Measurements from ENCODE around the gene RGS10.

The RGS10 gene

GRCh38 chr10:119575991-119576390 lies 33.5 kb upstream of the RGS10 start:
- Histone ChIP-seq H3K27ac (ENCODE audit: low read depth, low read length) (no peak overlapping the region), H3K79me2 (ENCODE audit: insufficient read depth, low read length) (no peaks in the 10 kb centered on the region), H3K9me3 (ENCODE audit: insufficient read depth, low read length) (no peaks in the 10 kb centered on the region), H4K20me1 (ENCODE audit: low read depth, low read length) (peaks cover 10% of the 10 kb centered on the region), H3K27me3 (ENCODE audit: low read length) (no peaks in the 10 kb centered on the region), H2AFZ (ENCODE audit: low read depth, low read length, severe bottlenecking) (no peak overlapping the region), H3K4me2 (ENCODE audit: low read depth, low read length, poor library complexity, severe bottlenecking) (no peak overlapping the region), H3K4me3 (ENCODE audit: insufficient read depth, low read length, poor library complexity, severe bottlenecking) (no peak overlapping the region), H3F3A (ENCODE audit: insufficient read depth) (peaks cover 31% of the 10 kb centered on the region), H3K36me3 (ENCODE audit: low read length) (peaks cover 73% of the 10 kb centered on the region), H3K9ac (ENCODE audit: low read length) (no peak overlapping the region), H3K9me2 (replicated peaks; ENCODE audit: insufficient read depth, low read length) (no peaks in the 10 kb centered on the region)
- TF ChIP-seq CTCF (IDR thresholded peaks at IDR 0.05; ENCODE audit: insufficient read depth, low read length, poor library complexity, severe bottlenecking) (no peak), EZH2phosphoT487 (conservative IDR thresholded peaks at IDR 0.05; ENCODE audit: low read length) (no peak)

GRCh38 chr10:119575506-119575905 lies 33.0 kb upstream of the RGS10 start:
- Histone ChIP-seq H3K4me2 (ENCODE audit: low read depth, low read length, poor library complexity, severe bottlenecking) (no peak overlapping the region), H3K9me2 (replicated peaks; ENCODE audit: insufficient read depth, low read length) (no peaks in the 10 kb centered on the region), H3K27ac (ENCODE audit: low read depth, low read length) (no peak overlapping the region), H2AFZ (ENCODE audit: low read depth, low read length, severe bottlenecking) (no peak overlapping the region), H3F3A (ENCODE audit: insufficient read depth) (peaks cover 29% of the 10 kb centered on the region; the same call in 1 of the 2 replicates), H3K79me2 (ENCODE audit: insufficient read depth, low read length) (no peaks in the 10 kb centered on the region), H3K36me3 (ENCODE audit: low read length) (peaks cover 69% of the 10 kb centered on the region), H3K9me3 (ENCODE audit: insufficient read depth, low read length) (no peaks in the 10 kb centered on the region), H4K20me1 (ENCODE audit: low read depth, low read length) (peaks cover 6% of the 10 kb centered on the region), H3K9ac (ENCODE audit: low read length) (no peak overlapping the region), H3K27me3 (ENCODE audit: low read length) (no peaks in the 10 kb centered on the region), H3K4me3 (ENCODE audit: insufficient read depth, low read length, poor library complexity, severe bottlenecking) (no peak overlapping the region)
- TF ChIP-seq EZH2phosphoT487 (conservative IDR thresholded peaks at IDR 0.05; ENCODE audit: low read length): no peak
- no peak for TF ChIP-seq CTCF (IDR thresholded peaks at IDR 0.05; ENCODE audit: insufficient read depth, low read length, poor library complexity, severe bottlenecking)

GRCh38 chr10:119567978-119568377 lies 25.5 kb upstream of the RGS10 start:
- Histone ChIP-seq H3K36me3 (ENCODE audit: low read length) (0 out of 2 replicates have a peak, but pooled peaks cover 3% of the 10 kb centered on the region), H3K27me3 (ENCODE audit: low read length) (no peaks in the 10 kb centered on the region), H3K4me2 (ENCODE audit: low read depth, low read length, poor library complexity, severe bottlenecking) (peak overlapping the region; percentile 42), H3K79me2 (ENCODE audit: insufficient read depth, low read length) (no peaks in the 10 kb centered on the region), H3K9me3 (ENCODE audit: insufficient read depth, low read length) (no peaks in the 10 kb centered on the region), H3K4me3 (ENCODE audit: insufficient read depth, low read length, poor library complexity, severe bottlenecking) (no peak overlapping the region), H2AFZ (ENCODE audit: low read depth, low read length, severe bottlenecking) (no peak overlapping the region), H3K9ac (ENCODE audit: low read length) (no peak overlapping the region), H3K27ac (ENCODE audit: low read depth, low read length) (no peak overlapping the region), H4K20me1 (ENCODE audit: low read depth, low read length) (no peaks in the 10 kb centered on the region), H3F3A (ENCODE audit: insufficient read depth) (peaks cover 22% of the 10 kb centered on the region; the same call in 1 of the 2 replicates), H3K9me2 (replicated peaks; ENCODE audit: insufficient read depth, low read length) (no peaks in the 10 kb centered on the region)
- TF ChIP-seq EZH2phosphoT487 (conservative IDR thresholded peaks at IDR 0.05; ENCODE audit: low read length) (no peak), CTCF (IDR thresholded peaks at IDR 0.05; ENCODE audit: insufficient read depth, low read length, poor library complexity, severe bottlenecking) (no peak)
